SJCRH30 (cell line): Measurements from ENCODE around the gene PRR3. TPM values are rescaled to one million over a fixed set of nuclear protein-coding genes. Genes with fewer than 3 reads are reported as not detected.

Experiments
- DNase-seq, 2 experiments: peaks; one replicate each; pipeline ENCODE4 v3.0.0-alpha.2; 2015 to 2020
- H3K27ac ChIP-seq: fragments of 250-450 bp; sonication (Bioruptor Pico); 2 replicates; pipeline ENCODE4 v1.5.1; 2020; ENCODE audit warnings: mild to moderate bottlenecking, moderate library complexity
- H3K27me3 ChIP-seq: fragments of 250-450 bp; sonication (Bioruptor Pico); 2 replicates; pipeline ENCODE4 v1.5.1; 2020; ENCODE audit warnings: mild to moderate bottlenecking, moderate library complexity
- H3K36me3 ChIP-seq: fragments of 250-450 bp; sonication (Bioruptor Pico); 2 replicates; pipeline ENCODE4 v1.5.1; 2020; ENCODE audit warnings: mild to moderate bottlenecking, moderate library complexity
- H3K4me1 ChIP-seq: fragments of 250-450 bp; sonication (Bioruptor Pico); 2 replicates; pipeline ENCODE4 v1.5.1; 2020; ENCODE audit warnings: mild to moderate bottlenecking, moderate library complexity
- H3K4me3 ChIP-seq: fragments of 250-450 bp; sonication (Bioruptor Pico); 2 replicates; pipeline ENCODE4 v1.5.1; 2020; ENCODE audit warnings: mild to moderate bottlenecking, moderate library complexity
- H3K9me3 ChIP-seq: fragments of 250-450 bp; sonication (Bioruptor Pico); replicated peaks from 2 replicates; pipeline ENCODE4 v1.5.1; 2020; ENCODE audit warnings: mild to moderate bottlenecking, moderate library complexity
- total RNA-seq: library from RNA; depleted of rRNA; stranded (reverse); fragments of >200 nt; shearing (Covaris generic); gene quantifications from 2 replicates; pipeline ENCODE4 v1.2.3, GENCODE V29; 2014; rRNA removed

The PRR3 gene
- total RNA-seq, 1 experiment from 2014 or later, result 30.8 TPM

DNA sequence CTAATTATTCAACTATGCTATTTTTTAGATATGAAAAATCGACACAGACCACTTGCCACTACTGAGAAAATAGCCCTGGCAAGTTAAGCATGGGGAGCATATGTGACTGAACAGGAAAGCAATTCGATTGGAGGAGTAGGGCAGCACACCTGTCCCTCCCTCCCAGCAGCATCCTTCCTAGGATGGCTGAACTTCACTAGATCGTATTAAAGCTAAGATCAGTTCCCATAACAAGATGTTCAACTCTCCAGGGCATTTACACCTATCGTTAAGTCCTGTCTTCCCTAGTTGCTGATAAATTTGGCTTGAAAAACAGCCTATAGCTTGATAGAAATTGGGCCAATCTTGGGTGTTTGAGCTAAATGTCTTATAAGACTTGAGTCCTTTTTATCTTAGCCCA lies 53.0 kb downstream of the PRR3 start:
- DNase-seq, result no peak
- Histone ChIP-seq H3K9me3 (no peaks in the 10 kb centered on the region), H3K36me3 (peaks cover 54% of the 10 kb centered on the region), H3K27me3 (no peaks in the 10 kb centered on the region), H3K4me1 (peaks cover 4% of the 10 kb centered on the region; the same call in 1 of the 2 replicates), H3K4me3 (no peak overlapping the region), H3K27ac (no peak overlapping the region)

DNA sequence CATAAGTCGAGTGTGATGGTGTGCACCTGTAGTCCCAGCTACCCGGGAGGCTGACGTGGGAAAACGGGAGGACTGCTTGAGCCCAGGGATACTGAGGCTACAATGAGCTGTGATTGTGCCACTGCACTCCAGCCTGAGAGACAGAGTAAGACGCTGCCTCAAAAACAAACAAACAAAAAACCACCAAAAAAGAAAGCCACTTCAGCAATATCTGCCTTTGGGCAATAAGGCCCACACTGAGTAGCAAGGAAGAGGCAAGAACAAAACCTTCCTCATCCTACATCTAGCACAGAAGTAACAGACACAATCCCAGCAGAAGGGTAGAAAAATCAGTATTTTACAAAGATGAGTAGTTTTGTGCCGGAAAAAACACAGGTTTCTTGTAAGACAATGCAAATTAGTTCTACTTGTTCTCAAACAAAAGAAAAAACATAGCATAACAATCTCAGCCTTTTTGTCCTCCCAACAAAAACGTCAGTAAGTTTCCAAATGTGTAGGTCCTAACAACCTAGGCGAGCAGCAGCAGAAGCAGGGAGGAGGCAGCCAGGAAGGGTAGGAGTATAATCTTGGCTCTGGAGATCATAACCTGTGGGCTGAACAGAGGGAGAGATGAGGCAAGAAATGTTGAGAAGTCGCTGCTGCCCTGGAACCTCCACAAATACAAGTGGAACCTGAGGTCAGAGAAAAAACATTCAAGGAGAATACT lies 54.2 kb downstream of the PRR3 start:
- H3K9me3 ChIP-seq, result no peaks in the 10 kb centered on the region
- peaks cover 4% of the 10 kb centered on the region; the same call in 1 of the 2 replicates for H3K4me1 ChIP-seq
- no peaks in the 10 kb centered on the region for H3K27me3 ChIP-seq
- peaks cover 54% of the 10 kb centered on the region for H3K36me3 ChIP-seq
- no peak overlapping the region for H3K4me3 ChIP-seq
- DNase-seq, result no peak
- H3K27ac ChIP-seq, result no peak overlapping the region

DNA sequence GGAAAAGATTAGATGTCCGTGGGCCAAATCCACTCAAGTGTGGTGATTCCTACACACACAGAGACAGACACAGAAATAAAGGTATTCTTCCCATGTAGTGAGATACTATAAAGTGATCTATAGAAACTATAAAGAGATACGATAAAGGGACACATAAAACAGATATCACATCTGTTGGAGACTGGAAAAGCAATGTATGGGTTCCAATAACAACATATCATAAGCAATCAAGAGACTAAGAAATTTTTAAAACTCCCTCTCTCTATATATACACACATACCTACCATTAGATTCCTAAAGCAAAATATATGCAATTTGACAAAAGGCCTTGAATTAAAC lies 54.7 kb downstream of the PRR3 start:
- H3K27ac ChIP-seq, result no peak overlapping the region
- H3K36me3 ChIP-seq, result peaks cover 54% of the 10 kb centered on the region
- no peaks in the 10 kb centered on the region for H3K9me3 ChIP-seq
- DNase-seq, result no peak
- no peak overlapping the region for H3K4me3 ChIP-seq
- H3K4me1 ChIP-seq, result peaks cover 4% of the 10 kb centered on the region; the same call in 1 of the 2 replicates
- H3K27me3 ChIP-seq, result no peaks in the 10 kb centered on the region

DNA sequence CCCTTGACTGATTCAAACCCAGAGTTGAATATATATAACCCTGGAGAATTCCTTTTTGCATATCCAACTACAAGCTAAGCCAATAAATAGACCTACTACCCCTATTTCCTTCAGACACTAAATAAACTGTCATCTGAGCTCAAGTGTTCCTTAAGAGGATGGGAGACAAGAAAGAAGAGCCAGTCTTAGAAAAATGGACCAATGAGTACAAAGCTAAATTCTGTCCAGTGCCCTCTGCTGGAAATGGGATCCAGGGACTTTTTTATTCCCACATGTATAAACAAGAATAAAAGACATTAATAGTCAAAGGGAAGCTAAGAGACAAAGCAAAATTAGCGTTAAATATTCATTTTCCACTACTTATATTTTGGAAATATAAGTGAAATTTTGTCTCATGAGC lies 55.1 kb downstream of the PRR3 start:
- DNase-seq, result no peak

DNA sequence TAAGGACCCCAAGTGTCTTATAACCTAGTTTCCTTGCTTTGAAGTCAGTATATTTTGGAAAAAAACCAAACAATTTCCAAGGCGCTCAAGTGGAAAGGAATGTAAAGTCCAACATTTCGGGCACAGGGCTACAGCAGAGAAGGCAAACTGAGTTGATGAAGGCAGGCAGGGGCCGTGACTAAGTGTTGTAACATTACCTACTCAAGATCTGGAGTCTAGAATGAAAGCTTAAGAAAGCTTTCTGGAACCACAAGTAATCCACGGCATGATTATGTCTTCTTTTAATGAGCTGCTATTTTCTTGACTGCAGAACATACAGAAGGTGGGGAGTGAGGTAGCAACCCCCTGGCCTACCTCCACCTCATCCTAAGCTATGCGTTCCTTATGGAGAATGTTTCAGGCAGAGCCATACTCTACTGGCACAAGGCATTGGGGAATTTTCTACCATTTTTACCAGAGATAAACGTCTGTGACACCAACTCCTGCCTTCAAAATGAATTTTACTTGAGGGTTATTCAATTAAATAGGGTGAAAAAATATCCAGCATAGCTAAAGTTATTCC lies 55.7 kb downstream of the PRR3 start:
- no peaks in the 10 kb centered on the region for H3K27me3 ChIP-seq
- DNase-seq, result no peak
- H3K4me3 ChIP-seq, result no peak overlapping the region
- no peak overlapping the region for H3K27ac ChIP-seq
- H3K4me1 ChIP-seq, result peaks cover 4% of the 10 kb centered on the region; the same call in 1 of the 2 replicates
- H3K9me3 ChIP-seq, result no peaks in the 10 kb centered on the region
- H3K36me3 ChIP-seq, result peaks cover 46% of the 10 kb centered on the region

More for the DNA sequence above, 55.1 kb downstream of the PRR3 start:
- H3K9me3 ChIP-seq, result no peaks in the 10 kb centered on the region
- no peak overlapping the region for H3K4me3 ChIP-seq
- H3K27ac ChIP-seq, result no peak overlapping the region
- H3K4me1 ChIP-seq, result peaks cover 4% of the 10 kb centered on the region; the same call in 1 of the 2 replicates
- H3K27me3 ChIP-seq, result no peaks in the 10 kb centered on the region
- H3K36me3 ChIP-seq, result peaks cover 51% of the 10 kb centered on the region

Other genes with a start within 250 kb of the PRR3 start
- 5.9 and 8.7 TPM in 2 replicates for gene TRIM39, start 230.4 kb upstream of the PRR3 start, total RNA-seq
- 38.0 and 52.4 TPM in 2 replicates for gene RPP21, start 212.1 kb upstream of the PRR3 start, total RNA-seq
- gene HLA-E, start 67.8 kb upstream of the PRR3 start, total RNA-seq, result 24.6 and 26.0 TPM in 2 replicates
- gene GNL1, start 806 bp upstream of the PRR3 start, total RNA-seq, result 35.7 and 42.4 TPM in 2 replicates
- gene ABCF1, start 14.1 kb downstream of the PRR3 start, total RNA-seq, result 68.0 and 74.7 TPM in 2 replicates
- 93.7 and 120 TPM in 2 replicates for gene PPP1R10, start 59.9 kb downstream of the PRR3 start, total RNA-seq
- 48.8 and 51.6 TPM in 2 replicates for gene MRPS18B, start 60.5 kb downstream of the PRR3 start, total RNA-seq
- gene ATAT1, start 69.6 kb downstream of the PRR3 start, total RNA-seq, result 11.4 and 13.0 TPM in 2 replicates
- gene C6orf136, start 89.8 kb downstream of the PRR3 start, total RNA-seq, result 9.1 and 10.0 TPM in 2 replicates
- 26.5 and 29.0 TPM in 2 replicates for gene DHX16, start 115.7 kb downstream of the PRR3 start, total RNA-seq
- 39.4 and 44.3 TPM in 2 replicates for gene PPP1R18, start 129.3 kb downstream of the PRR3 start, total RNA-seq
- gene NRM, start 133.7 kb downstream of the PRR3 start, total RNA-seq, result 25.0 and 29.6 TPM in 2 replicates
- gene MDC1, start 160.0 kb downstream of the PRR3 start, total RNA-seq, result 24.6 and 25.0 TPM in 2 replicates
- 1,652 and 1,704 TPM in 2 replicates for gene TUBB, start 163.1 kb downstream of the PRR3 start, total RNA-seq
- gene FLOT1, start 185.4 kb downstream of the PRR3 start, total RNA-seq, result 87.4 and 92.2 TPM in 2 replicates
- gene IER3, start 187.3 kb downstream of the PRR3 start, total RNA-seq, result 19.9 and 22.1 TPM in 2 replicates